Effector memory CD4-positive, alpha-beta T cell (primary cell): Measurements from ENCODE around the gene GUCY2F.
A peak's percentile ranks its signal among the peaks of the same experiment; 100 is the strongest.

Experiments used
- DNase-seq, 3 donors: peaks; one replicate each; pipeline ENCODE4 v3.0.0-alpha.2; 2020
- H3K27ac ChIP-seq: 2 replicates; pipeline ENCODE4 v1.7.0; 2013; ENCODE audit warnings: mild to moderate bottlenecking, low read length, moderate library complexity; ENCODE audit not compliant: insufficient read depth, poor library complexity, severe bottlenecking
- H3K27me3 ChIP-seq: replicated peaks from 2 replicates; pipeline ENCODE4 v1.7.0; 2013; ENCODE audit warnings: mild to moderate bottlenecking, low read length; ENCODE audit not compliant: insufficient read depth, control insufficient read depth, poor library complexity, severe bottlenecking
- H3K36me3 ChIP-seq: 2 replicates; pipeline ENCODE4 v1.7.0; 2013; ENCODE audit warnings: mild to moderate bottlenecking, low read length, moderate library complexity; ENCODE audit not compliant: control insufficient read depth, insufficient read depth
- H3K4me1 ChIP-seq: 2 replicates; pipeline ENCODE4 v1.7.0; 2013; ENCODE audit warnings: low read length, mild to moderate bottlenecking; ENCODE audit not compliant: control insufficient read depth, insufficient read depth, poor library complexity, severe bottlenecking
- H3K4me3 ChIP-seq: 2 replicates; pipeline ENCODE4 v1.7.0; 2013; ENCODE audit warnings: low read length, low read depth, mild to moderate bottlenecking; ENCODE audit not compliant: insufficient read depth, poor library complexity, severe bottlenecking
- H3K9me3 ChIP-seq: 2 replicates; pipeline ENCODE4 v1.7.0; 2013; ENCODE audit warnings: mild to moderate bottlenecking, low read length, moderate library complexity; ENCODE audit not compliant: control insufficient read depth
- total RNA-seq, 3 donors: gene quantifications; one replicate each; lab custom pipeline; 2026; lab: John Stamatoyannopoulos, UW

GUCY2F gene
- total RNA-seq = 0 to 0.19 (median 0) reads per million in 3 donors

- Histone ChIP-seq H3K27ac (no peak within 1 kb of the TSS), H3K4me1 (no peaks in the 10 kb centered on the region), H3K36me3 (no peaks in the 10 kb centered on the region), H3K27me3 (no peaks in the 10 kb centered on the region), H3K9me3 (no peaks in the 10 kb centered on the region), H3K4me3 (no peak within 1 kb of the TSS)
- no peak for DNase-seq
These were observed at the start of gene GUCY2F for GRCh38 chrX:109481986-109482385. GUCY2F (minus strand) TSS chrX:109482086; CDS start chrX:109475936, 6,150 bp downstream.

GRCh38 chrX:109519001-109519400, 37.1 kb upstream of the GUCY2F start:
- Histone ChIP-seq H3K27ac (no peak overlapping the region), H3K4me1 (no peaks in the 10 kb centered on the region), H3K27me3 (no peaks in the 10 kb centered on the region), H3K9me3 (no peaks in the 10 kb centered on the region), H3K36me3 (no peaks in the 10 kb centered on the region), H3K4me3 (no peak overlapping the region)
- DNase-seq = no peak

GRCh38 chrX:109511113-109511512, 29.2 kb upstream of the GUCY2F start:
- Histone ChIP-seq H3K4me1 (no peaks in the 10 kb centered on the region), H3K27ac (no peak overlapping the region), H3K27me3 (no peaks in the 10 kb centered on the region), H3K9me3 (no peaks in the 10 kb centered on the region), H3K36me3 (no peaks in the 10 kb centered on the region), H3K4me3 (no peak overlapping the region)
- DNase-seq = no peak

GRCh38 chrX:109508915-109509314, 27.0 kb upstream of the GUCY2F start:
- no peaks in the 10 kb centered on the region for H3K9me3 ChIP-seq
- H3K4me3 ChIP-seq = no peak overlapping the region
- no peak for DNase-seq
- no peaks in the 10 kb centered on the region for H3K27me3 ChIP-seq
- no peak overlapping the region for H3K27ac ChIP-seq
- H3K4me1 ChIP-seq = no peaks in the 10 kb centered on the region
- no peaks in the 10 kb centered on the region for H3K36me3 ChIP-seq

GRCh38 chrX:109501176-109501575, 19.3 kb upstream of the GUCY2F start:
- H3K9me3 ChIP-seq = no peaks in the 10 kb centered on the region
- no peaks in the 10 kb centered on the region for H3K27me3 ChIP-seq
- H3K36me3 ChIP-seq = no peaks in the 10 kb centered on the region
- DNase-seq = no peak
- H3K4me3 ChIP-seq = no peak overlapping the region
- H3K27ac ChIP-seq = no peak overlapping the region
- no peaks in the 10 kb centered on the region for H3K4me1 ChIP-seq

- no peak for DNase-seq
- H3K27me3 ChIP-seq = no peaks in the 10 kb centered on the region
- no peak overlapping the region for H3K27ac ChIP-seq
- H3K4me1 ChIP-seq = no peaks in the 10 kb centered on the region
- H3K9me3 ChIP-seq = no peaks in the 10 kb centered on the region
- no peaks in the 10 kb centered on the region for H3K36me3 ChIP-seq
- no peak overlapping the region for H3K4me3 ChIP-seq
These were observed 16.5 kb upstream of the GUCY2F start for GRCh38 chrX:109498434-109498833.

- Histone ChIP-seq H3K36me3 (no peaks in the 10 kb centered on the region), H3K4me1 (no peaks in the 10 kb centered on the region), H3K27ac (no peak overlapping the region), H3K4me3 (no peak overlapping the region), H3K27me3 (no peaks in the 10 kb centered on the region), H3K9me3 (no peaks in the 10 kb centered on the region)
- DNase-seq = no peak
These were observed 7.3 kb upstream of the GUCY2F start for GRCh38 chrX:109489174-109489573.

- Histone ChIP-seq H3K9me3 (no peaks in the 10 kb centered on the region), H3K36me3 (no peaks in the 10 kb centered on the region), H3K27ac (no peak overlapping the region), H3K4me3 (no peak overlapping the region), H3K27me3 (no peaks in the 10 kb centered on the region), H3K4me1 (no peaks in the 10 kb centered on the region)
- no peak for DNase-seq
These were observed 5.8 kb upstream of the GUCY2F start for GRCh38 chrX:109487640-109488039.

- no peak overlapping the region for H3K4me3 ChIP-seq
- no peaks in the 10 kb centered on the region for H3K36me3 ChIP-seq
- H3K27me3 ChIP-seq = no peaks in the 10 kb centered on the region
- DNase-seq = peak; percentile 10 to 34 (median 30)
- no peaks in the 10 kb centered on the region for H3K4me1 ChIP-seq
- no peak overlapping the region for H3K27ac ChIP-seq
- H3K9me3 ChIP-seq = no peaks in the 10 kb centered on the region
These were observed 3.8 kb upstream of the GUCY2F start for GRCh38 chrX:109485470-109486340.

- no peaks in the 10 kb centered on the region for H3K4me1 ChIP-seq
- no peak overlapping the region for H3K27ac ChIP-seq
- no peaks in the 10 kb centered on the region for H3K9me3 ChIP-seq
- no peak for DNase-seq
- H3K36me3 ChIP-seq = no peaks in the 10 kb centered on the region
- H3K27me3 ChIP-seq = no peaks in the 10 kb centered on the region
- H3K4me3 ChIP-seq = no peak overlapping the region
These were observed 3.0 kb upstream of the GUCY2F start for GRCh38 chrX:109484886-109485285.
